GM19468 (cell line): Measurements from ENCODE around the gene POLR3GL.
A peak's percentile ranks its signal among the peaks of the same experiment; 100 is the strongest.

ENCODE experiments used
- ATAC-seq: cut with Tn5 transposase; IDR thresholded peaks from one replicate; pipeline ENCODE4 v1.9.1; 2021; ENCODE audit warnings: mild to moderate bottlenecking, moderate library complexity, moderate number of reproducible peaks; ENCODE audit not compliant: unreplicated experiment; ENCODE audit errors: extremely low read depth

POLR3GL gene

GRCh38 chr1:145967288-145967687 is 2.8 kb downstream of the POLR3GL start:
- ATAC-seq: no peak

DNA sequence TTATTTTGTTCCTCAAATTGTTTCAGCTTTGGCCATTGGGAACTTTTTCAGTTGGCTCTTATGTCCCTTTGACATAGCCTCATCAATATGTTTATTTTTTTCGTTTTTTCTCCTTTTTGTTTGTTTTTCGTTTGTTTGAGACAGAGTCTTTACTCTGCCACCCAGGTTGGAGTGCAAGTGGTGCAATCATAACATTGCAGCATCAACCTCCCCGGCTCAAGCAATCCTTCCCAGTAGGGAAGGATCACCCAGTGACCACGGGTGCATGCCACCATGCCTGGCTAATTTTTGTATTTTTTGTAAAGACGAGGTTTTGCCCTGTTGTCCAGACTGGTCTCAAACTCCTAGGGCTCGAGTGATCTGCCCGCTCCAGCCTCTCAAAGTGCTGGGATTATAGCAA is 8.1 kb downstream of the POLR3GL start:
- ATAC-seq: no peak

GRCh38 chr1:145974721-145975120 is 10.2 kb downstream of the POLR3GL start:
- ATAC-seq: no peak

- ATAC-seq: no peak
Observed at GRCh38 chr1:145975216-145975615, 10.7 kb downstream of the POLR3GL start.

DNA sequence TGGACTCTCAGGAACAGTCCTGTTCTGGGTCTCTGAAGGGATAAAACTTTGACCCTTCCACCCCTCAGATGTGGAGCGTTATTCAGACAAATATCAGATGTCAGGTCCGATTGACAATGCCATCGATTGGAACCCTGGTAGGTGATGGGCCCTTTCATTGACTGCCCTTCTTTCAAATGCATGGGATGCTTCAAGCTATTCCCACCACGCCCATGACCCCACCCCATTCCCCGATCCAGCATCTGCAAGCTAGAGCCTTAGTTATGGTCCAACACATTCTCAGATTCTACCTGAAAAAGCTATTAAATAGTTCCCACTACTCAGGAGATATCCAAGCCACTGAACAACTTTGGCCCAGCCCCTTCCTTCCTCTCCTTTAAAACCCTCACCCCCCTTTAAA is 12.5 kb downstream of the POLR3GL start:
- no peak for ATAC-seq

- ATAC-seq: no peak
Observed at GRCh38 chr1:145977486-145978470, 13.3 kb downstream of the POLR3GL start.

- ATAC-seq: no peak
Observed at GRCh38 chr1:145978471-145978853, 14.0 kb downstream of the POLR3GL start.

DNA sequence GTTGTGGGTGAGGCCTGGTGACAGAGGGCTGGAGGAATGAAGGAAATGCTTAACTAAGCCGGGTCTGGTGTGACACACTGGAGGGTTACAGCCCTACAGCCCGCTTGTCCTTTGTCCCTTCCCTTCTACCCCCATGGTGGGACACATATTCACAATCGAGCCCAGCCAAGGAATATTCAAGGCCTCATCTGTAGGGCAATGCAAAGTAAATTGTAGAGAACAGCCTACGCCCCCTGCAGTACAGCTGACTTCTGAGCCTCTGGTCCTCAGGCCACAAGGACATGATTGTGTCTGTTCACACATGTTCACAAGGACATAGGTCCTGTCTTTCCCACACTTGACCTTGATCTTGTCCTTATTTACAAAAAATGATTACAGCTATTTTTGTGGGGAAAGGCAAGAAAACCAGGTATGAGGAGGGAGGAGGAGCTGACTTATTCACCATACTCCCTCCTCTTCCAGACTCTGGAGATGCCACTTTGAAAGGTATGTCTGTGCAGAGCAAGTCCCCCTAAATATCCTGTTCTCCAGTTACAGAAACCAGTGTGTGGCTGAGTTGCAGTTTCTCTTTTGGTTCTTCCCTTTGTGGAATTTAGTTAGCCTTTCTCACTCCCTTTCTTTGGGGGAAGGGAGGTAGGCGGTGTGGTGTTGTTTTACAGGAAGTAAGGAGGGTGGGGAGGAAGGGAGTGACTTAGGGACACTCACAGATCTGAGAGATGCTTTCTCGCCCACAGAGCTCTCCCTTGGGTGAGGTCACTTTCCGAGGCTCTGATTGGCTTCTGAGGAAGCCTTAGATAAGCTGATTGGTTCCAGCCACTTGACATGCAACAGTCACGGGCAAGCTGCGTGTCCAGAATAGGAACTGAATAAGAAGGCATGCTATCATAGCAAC is 14.6 kb downstream of the POLR3GL start:
- ATAC-seq: peak; percentile 88

- no peak for ATAC-seq
Observed at GRCh38 chr1:145979746-145980456, 15.4 kb downstream of the POLR3GL start.

GRCh38 chr1:145980457-145980994 is 16.0 kb downstream of the POLR3GL start:
- no peak for ATAC-seq

- ATAC-seq: no peak
Observed at GRCh38 chr1:145982010-145982723, 17.7 kb downstream of the POLR3GL start.

DNA sequence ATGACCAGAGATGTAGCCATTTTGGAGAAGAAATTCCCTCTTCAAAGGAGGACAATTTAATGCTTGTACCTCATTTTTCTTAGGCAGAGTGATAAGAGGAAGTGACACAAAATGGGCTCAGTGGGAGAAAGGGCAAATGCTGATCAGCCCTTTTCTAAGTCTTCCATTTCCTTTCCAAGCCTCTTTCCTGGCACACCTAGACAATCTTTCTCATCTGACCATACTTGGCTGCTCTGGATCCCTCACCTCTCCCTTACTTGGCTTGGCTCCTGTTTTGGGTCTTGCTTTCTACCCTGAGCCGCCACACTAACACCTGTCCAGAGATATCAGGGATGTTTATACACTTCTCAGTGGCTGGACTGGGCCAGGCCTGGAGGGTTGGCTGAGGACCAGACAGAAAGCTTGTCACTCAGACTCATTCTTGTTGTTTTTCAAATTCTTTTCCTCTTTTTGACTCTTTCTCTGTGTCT is 18.8 kb downstream of the POLR3GL start:
- no peak for ATAC-seq

GRCh38 chr1:145983960-145984830 is 19.7 kb downstream of the POLR3GL start:
- ATAC-seq: no peak

DNA sequence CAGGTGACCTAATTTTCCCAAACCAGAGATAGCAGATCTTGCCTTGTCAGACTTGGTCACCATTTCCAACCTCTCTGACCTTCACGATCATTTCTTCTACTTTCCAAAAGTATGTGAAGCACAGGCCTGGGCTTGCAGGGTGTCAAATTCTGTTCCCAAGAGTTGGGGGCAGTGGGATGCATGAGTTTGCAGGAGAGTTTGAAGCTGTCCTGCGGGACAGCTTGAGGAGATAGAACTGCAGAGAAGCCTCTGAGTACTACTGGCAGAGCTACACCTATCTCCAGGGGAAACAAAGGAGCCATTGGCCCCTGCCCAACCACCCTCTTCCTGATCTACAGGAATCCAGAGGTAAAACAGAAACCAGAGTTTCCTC is 20.6 kb downstream of the POLR3GL start:
- no peak for ATAC-seq

- no peak for ATAC-seq
Observed at GRCh38 chr1:145985502-145986439, 21.3 kb downstream of the POLR3GL start.

DNA sequence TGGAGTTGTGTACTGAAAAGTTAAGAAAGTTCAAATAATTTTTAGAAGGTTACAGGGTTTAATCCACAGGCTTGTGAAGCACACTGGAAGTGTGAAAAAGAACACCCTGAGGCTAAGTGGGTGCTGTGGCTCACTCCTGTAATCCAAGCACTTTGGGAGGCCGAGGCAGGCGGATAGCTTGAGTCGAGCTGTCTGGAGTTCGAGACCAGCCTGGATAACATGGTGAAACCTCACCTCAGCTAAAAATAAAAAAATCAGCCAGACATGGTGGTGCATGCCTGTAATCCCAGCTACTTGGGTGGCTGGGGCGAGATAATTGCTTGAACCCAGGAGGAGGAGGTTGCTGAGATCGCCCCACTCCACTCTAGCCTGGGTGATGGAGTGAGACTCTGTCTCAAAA is 22.1 kb downstream of the POLR3GL start:
- no peak for ATAC-seq

GRCh38 chr1:145987926-145988325 is 23.4 kb downstream of the POLR3GL start:
- ATAC-seq: no peak
